Hepatocyte (in vitro differentiated cells): ENCODE results near the gene KLHDC8A. TPM values are rescaled to one million over a fixed set of nuclear protein-coding genes. Genes with fewer than 3 reads are reported as not detected.

Experiments
- DNase-seq: peaks from one replicate; pipeline ENCODE4 v3.0.0-alpha.2; 2016; ENCODE audit warnings: low spot score
- H2AFZ ChIP-seq: fragments of 200-600 bp; sonication (generic); 2 replicates; pipeline ENCODE4 v1.6.0; 2016; ENCODE audit warnings: antibody characterized with exemption, mild to moderate bottlenecking
- H3K27ac ChIP-seq: fragments of 200-600 bp; sonication (generic); 2 replicates; pipeline ENCODE4 v1.5.1; 2016; ENCODE audit warnings: mild to moderate bottlenecking
- H3K27me3 ChIP-seq: fragments of 200-600 bp; sonication (generic); 2 replicates; pipeline ENCODE4 v1.6.1; 2016
- H3K36me3 ChIP-seq: fragments of 200-600 bp; sonication (generic); replicated peaks from 2 replicates; pipeline ENCODE4 v1.5.1; 2016; ENCODE audit warnings: low read depth; ENCODE audit not compliant: insufficient read depth
- H3K4me1 ChIP-seq: fragments of 200-600 bp; sonication (generic); 2 replicates; pipeline ENCODE4 v1.5.1; 2016; ENCODE audit warnings: mild to moderate bottlenecking, moderate library complexity; ENCODE audit not compliant: insufficient read depth
- H3K4me2 ChIP-seq: fragments of 200-600 bp; sonication (generic); 2 replicates; pipeline ENCODE4 v1.6.0; 2016
- H3K4me3 ChIP-seq: fragments of 200-600 bp; sonication (generic); 2 replicates; pipeline ENCODE4 v1.5.1; 2016; ENCODE audit warnings: mild to moderate bottlenecking
- H3K79me2 ChIP-seq: fragments of 200-600 bp; sonication (generic); 2 replicates; pipeline ENCODE4 v1.6.0; 2017; ENCODE audit warnings: mild to moderate bottlenecking
- H3K9me2 ChIP-seq: fragments of 200-600 bp; sonication (generic); replicated peaks from 2 replicates; pipeline ENCODE4 v1.6.0; 2017; ENCODE audit warnings: mild to moderate bottlenecking; ENCODE audit not compliant: insufficient read depth
- H3K9me3 ChIP-seq: fragments of 200-600 bp; sonication (generic); 2 replicates; pipeline ENCODE4 v1.5.1; 2016; ENCODE audit warnings: low read depth, mild to moderate bottlenecking
- H4K20me1 ChIP-seq: fragments of 200-600 bp; sonication (generic); 2 replicates; pipeline ENCODE4 v1.6.0; 2016; ENCODE audit warnings: mild to moderate bottlenecking; ENCODE audit not compliant: insufficient read depth, poor library complexity, severe bottlenecking
- CTCF ChIP-seq: fragments of 200-600 bp; sonication (generic); IDR thresholded peaks from 2 replicates; pipeline ENCODE4 v1.5.1; 2016; ENCODE audit warnings: antibody characterized with exemption, mild to moderate bottlenecking; ENCODE audit not compliant: poor library complexity
- EZH2 ChIP-seq: fragments of 200-600 bp; sonication (generic); IDR thresholded peaks from 2 replicates; pipeline ENCODE4 v1.6.1; 2016; ENCODE audit warnings: antibody characterized with exemption, mild to moderate bottlenecking, borderline replicate concordance
- EZH2phosphoT487 ChIP-seq: fragments of 200-600 bp; sonication (generic); IDR thresholded peaks from one replicate; pipeline ENCODE4 v1.6.1; 2018; ENCODE audit warnings: antibody characterized with exemption, mild to moderate bottlenecking, low read depth, moderate library complexity; ENCODE audit not compliant: unreplicated experiment, severe bottlenecking
- WGBS: methylation state at CpG from one replicate; pipeline ENCODE4 v1.1.6; 2016; ENCODE audit warnings: low lambda C conversion rate; ENCODE audit errors: missing lambda C conversion rate; 5-methylcytosine and 5-hydroxymethylcytosine counted together
- polyA plus RNA-seq: library from polyadenylated mRNA; unstranded; fragments of >200 nt; fragmentation: Nextera tagmentation; extraction: Ambion mirVana; gene quantifications from 2 replicates; pipeline ENCODE4 v1.2.1, GENCODE V29; 2016
- total RNA-seq: library from RNA; depleted of rRNA; stranded (reverse); fragments of >200 nt; gene quantifications from 2 replicates; pipeline ENCODE4 v1.2.3, GENCODE V29; 2014

The KLHDC8A gene
- total and polyA plus RNA-seq, 2 experiments from 2014 or later: 0.40 to 1.6 TPM

GRCh38 chr1:205396967-205397616, 40.4 kb upstream of the KLHDC8A start:
- Histone ChIP-seq H3K4me2 (no peak overlapping the region), H4K20me1 (no peaks in the 10 kb centered on the region), H2AFZ (no peak overlapping the region), H3K4me1 (no peaks in the 10 kb centered on the region), H3K27me3 (no peaks in the 10 kb centered on the region), H3K79me2 (no peaks in the 10 kb centered on the region), H3K9me2 (no peaks in the 10 kb centered on the region), H3K36me3 (no peaks in the 10 kb centered on the region), H3K27ac (no peak overlapping the region), H3K9me3 (no peaks in the 10 kb centered on the region), H3K4me3 (no peak overlapping the region)
- peak; percentile 68 for DNase-seq
- 5% methylated on average over 6 of the region's 6 CpGs for WGBS
- no peak for TF ChIP-seq EZH2
- TF ChIP-seq CTCF: peak; percentile 72
- TF ChIP-seq EZH2phosphoT487: no peak

GRCh38 chr1:205395616-205396015, 38.9 kb upstream of the KLHDC8A start:
- 88% methylated on average over 3 of the region's 3 CpGs for WGBS
- H3K4me3 ChIP-seq: no peak overlapping the region
- TF ChIP-seq EZH2phosphoT487 (no peak), EZH2 (no peak), CTCF (no peak)

GRCh38 chr1:205392650-205393049, 35.9 kb upstream of the KLHDC8A start:
- no peak overlapping the region for H2AFZ ChIP-seq
- H4K20me1 ChIP-seq: no peaks in the 10 kb centered on the region
- no peaks in the 10 kb centered on the region for H3K9me3 ChIP-seq
- no peaks in the 10 kb centered on the region for H3K9me2 ChIP-seq
- H3K36me3 ChIP-seq: no peaks in the 10 kb centered on the region
- no peak overlapping the region for H3K4me2 ChIP-seq
- 96% methylated on average over 1 of the region's 1 CpG for WGBS
- no peaks in the 10 kb centered on the region for H3K4me1 ChIP-seq
- no peaks in the 10 kb centered on the region for H3K79me2 ChIP-seq
- H3K4me3 ChIP-seq: no peak overlapping the region
- no peak for TF ChIP-seq CTCF
- TF ChIP-seq EZH2phosphoT487: no peak
- no peak for TF ChIP-seq EZH2
- no peak for DNase-seq
- H3K27ac ChIP-seq: no peak overlapping the region
- no peaks in the 10 kb centered on the region for H3K27me3 ChIP-seq

More at GRCh38 chr1:205395616-205396015, 38.9 kb upstream of the KLHDC8A start:
- no peaks in the 10 kb centered on the region for H3K9me3 ChIP-seq
- no peaks in the 10 kb centered on the region for H3K27me3 ChIP-seq
- no peak overlapping the region for H2AFZ ChIP-seq
- no peaks in the 10 kb centered on the region for H3K79me2 ChIP-seq
- no peaks in the 10 kb centered on the region for H3K9me2 ChIP-seq
- H3K4me1 ChIP-seq: no peaks in the 10 kb centered on the region
- H3K4me2 ChIP-seq: no peak overlapping the region
- H4K20me1 ChIP-seq: no peaks in the 10 kb centered on the region
- no peak for DNase-seq
- no peaks in the 10 kb centered on the region for H3K36me3 ChIP-seq
- H3K27ac ChIP-seq: no peak overlapping the region
